Mammary epithelial cell (primary cell): ENCODE measurements around the gene CD109.

ENCODE experiments used
- CTCF ChIP-seq, 2 donors: IDR thresholded peaks in 1 of 2; conservative IDR thresholded peaks in 1 of 2; 2 replicates each; pipeline ENCODE4 v1.5.1; 2011 to 2012; ENCODE audit warnings: inconsistent platforms in 2 of 2, low read length in 2 of 2, mild to moderate bottlenecking in 2 of 2, control low read depth in 1 of 2, low read depth in 1 of 2; ENCODE audit not compliant: insufficient read depth in 1 of 2; ENCODE audit errors: extremely low read depth in 1 of 2
- EZH2 ChIP-seq: IDR thresholded peaks from 2 replicates; pipeline ENCODE4 v1.6.1; 2012; ENCODE audit warnings: low read length, inconsistent platforms, borderline replicate concordance

GRCh38 chr6:73782911-73783310, 86.9 kb downstream of the CD109 start:
- TF ChIP-seq CTCF (conservative IDR thresholded peaks at IDR 0.05 in 1 of 2, IDR thresholded peaks at IDR 0.05 in 1 of 2; ENCODE audit: extremely low read depth in 1 of 2, insufficient read depth in 1 of 2, low read depth in 1 of 2, low read length in 2 of 2): no peak
- no peak for TF ChIP-seq EZH2
